Left colon (tissue), 2 donors: ENCODE data around the gene IL17RA. TPM values are rescaled to one million over a fixed set of nuclear protein-coding genes. Genes with fewer than 3 reads are reported as not detected.

Source experiments
- ATAC-seq: fragments of 200-7000 bp; cut with Tn5 transposase; one replicate; pipeline ENCODE4 v1.9.1; 2020; ENCODE audit warnings: mild to moderate bottlenecking, moderate library complexity
- DNase-seq, 2 donors: peaks; one replicate each; pipeline ENCODE4 v3.0.0-alpha.2; 2020
- intact Hi-C, 2 donors: fragments of 100-400 bp; cut with DNase I in 1 of 2; cut with micrococcal nuclease in 1 of 2; formaldehyde crosslinking; loops; one replicate each; pipeline versions ENCODE4 v1.11.2 to v1.14.0; 2022; cut with DNase I, micrococcal nuclease
- total RNA-seq, 2 donors: library from RNA; stranded (reverse); fragmentation: NEBNext Ultra II Directional; extraction: Animal tissue kit (Norgen Biotek cat#: 25700); gene quantifications; one replicate each; pipeline ENCODE4 v1.2.1, GENCODE V29; 2021
- donor health status: DM: no; HTN: no; CAD: no.
- donor health status: DM: yes; HTN: yes; CAD: no.

Gene IL17RA
- total RNA-seq, 2 donors from 2014 or later, result 15.7 to 18.5 TPM

DNA sequence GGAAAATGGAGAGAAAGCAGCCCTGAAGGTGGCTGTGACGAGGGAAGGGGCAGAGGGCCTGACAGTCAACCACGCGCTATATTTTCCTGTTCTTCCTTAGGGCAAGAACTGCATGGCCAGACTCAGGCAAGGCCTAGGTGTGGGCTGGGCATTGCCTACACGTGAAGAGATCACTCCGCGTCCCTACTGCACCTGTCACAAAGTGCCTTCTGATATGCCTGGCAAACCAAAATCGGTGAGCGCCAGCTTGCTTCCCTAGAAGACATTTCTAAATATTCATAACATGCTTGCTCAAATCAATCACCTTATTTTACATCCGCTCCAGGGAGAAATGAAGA lies 30.1 kb downstream of the IL17RA start:
- intact Hi-C loops, result no loop called here
- DNase-seq, result no peak
- no peak for ATAC-seq

DNA sequence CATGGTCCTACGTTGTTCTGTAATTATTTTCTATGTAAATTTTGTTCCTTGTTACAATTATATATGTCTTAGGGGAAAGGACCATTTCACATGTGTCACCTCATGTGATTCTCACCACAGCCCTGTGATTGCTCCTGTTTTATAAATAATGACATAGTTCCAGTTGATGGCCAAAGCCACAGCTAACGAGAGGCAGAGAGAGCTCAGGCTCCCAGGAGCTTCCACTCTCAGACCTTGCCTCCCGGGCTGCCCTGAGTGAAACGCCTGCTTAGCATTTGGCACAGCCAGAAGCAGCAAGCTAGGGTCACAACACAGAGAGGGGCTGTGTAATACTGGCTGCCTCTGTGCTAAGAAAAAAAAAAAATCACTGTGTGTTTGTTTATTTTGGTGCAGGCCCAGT lies 30.4 kb downstream of the IL17RA start:
- intact Hi-C loops, result no loop called here
- no peak for DNase-seq
- ATAC-seq, result no peak

DNA sequence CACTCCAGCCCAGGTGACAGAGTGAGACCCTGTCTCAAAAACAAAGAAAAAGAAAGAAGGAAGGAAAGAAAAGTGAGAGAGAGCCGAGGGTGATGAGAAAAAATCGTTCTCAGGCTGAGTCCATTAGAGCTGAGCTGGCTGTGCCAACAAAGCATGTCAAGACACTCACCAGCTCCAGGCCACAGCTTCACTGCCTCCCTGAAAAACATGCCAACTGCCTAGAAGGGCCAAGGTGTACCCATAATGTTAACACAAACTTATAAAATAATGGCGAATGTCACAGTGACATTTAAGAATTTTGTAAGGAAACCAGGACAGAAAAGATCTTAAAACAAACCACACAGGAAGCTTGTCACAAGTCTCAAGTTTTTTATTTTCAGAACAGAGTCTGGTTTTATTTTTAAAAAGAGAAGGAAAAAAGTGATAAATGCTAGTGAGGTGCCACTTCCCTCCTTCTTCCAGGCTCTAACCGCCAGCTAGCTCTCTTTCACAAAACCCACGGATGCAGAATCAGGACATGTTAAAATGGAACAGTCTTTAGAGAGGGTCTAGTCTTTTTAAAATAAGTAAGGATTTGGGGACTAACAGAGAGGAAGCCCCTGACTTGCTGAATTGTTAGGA lies 31.3 kb downstream of the IL17RA start:
- intact Hi-C loops, result no loop called here
- ATAC-seq, result no peak
- no peak for DNase-seq

DNA sequence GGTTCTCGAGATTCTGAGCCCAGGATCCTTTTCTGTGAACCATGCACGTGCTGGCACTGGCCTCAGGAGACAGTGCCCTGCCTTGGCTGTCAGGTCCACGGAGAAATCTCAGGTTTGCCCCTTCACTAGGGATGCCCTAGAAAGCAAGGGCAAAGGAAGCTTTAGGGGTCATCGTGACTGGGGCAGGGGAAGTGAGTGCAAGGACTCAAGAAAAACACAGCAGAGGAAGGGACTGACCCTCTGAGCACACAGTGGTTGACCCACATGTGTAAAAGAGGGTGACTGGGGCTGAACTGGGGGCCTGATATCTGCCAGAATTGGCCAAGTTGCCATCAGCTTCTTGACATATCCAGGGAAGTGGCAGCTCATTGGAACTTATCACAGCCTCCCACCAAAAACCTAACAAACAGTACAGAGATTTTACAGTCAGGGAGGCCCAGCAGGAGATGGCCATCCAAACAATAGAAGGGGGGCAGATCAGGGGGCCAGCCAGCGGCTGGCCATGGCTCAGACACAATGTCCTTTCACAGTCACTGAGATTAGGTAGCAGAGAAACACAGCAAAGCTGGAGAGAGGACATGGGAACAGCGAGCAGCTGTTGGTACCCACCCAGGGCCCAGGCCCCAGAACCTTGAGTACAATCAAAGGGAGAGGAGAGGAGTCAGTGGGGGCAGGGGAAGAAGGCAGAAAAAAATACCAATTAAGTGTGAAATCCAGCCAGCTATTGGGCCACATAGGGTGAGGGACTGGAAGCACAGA lies 32.0 kb downstream of the IL17RA start:
- intact Hi-C loops, result no loop called here
- ATAC-seq, result no peak
- no peak for DNase-seq

DNA sequence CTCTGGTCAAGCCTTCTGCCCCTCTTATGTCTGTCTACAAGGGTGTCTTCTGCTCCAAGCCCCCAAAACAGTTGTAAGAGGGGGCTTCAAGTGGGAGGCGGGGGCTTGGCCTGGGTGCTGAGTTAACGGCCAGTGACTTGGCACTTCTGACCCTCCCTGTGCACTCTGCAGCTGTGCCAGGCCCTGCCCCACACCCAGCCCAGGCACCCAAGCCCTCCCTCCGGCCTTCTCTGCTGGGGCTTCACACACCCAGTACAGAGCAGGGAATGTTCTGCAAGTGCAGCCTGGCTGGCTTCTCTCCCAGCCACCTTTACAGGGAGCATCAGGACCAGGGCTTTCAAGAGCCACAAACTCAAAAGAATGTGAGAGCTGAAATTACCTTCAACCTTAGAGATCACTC lies 32.6 kb downstream of the IL17RA start:
- no peak for DNase-seq
- ATAC-seq, result no peak
- intact Hi-C loops, result no loop called here

DNA sequence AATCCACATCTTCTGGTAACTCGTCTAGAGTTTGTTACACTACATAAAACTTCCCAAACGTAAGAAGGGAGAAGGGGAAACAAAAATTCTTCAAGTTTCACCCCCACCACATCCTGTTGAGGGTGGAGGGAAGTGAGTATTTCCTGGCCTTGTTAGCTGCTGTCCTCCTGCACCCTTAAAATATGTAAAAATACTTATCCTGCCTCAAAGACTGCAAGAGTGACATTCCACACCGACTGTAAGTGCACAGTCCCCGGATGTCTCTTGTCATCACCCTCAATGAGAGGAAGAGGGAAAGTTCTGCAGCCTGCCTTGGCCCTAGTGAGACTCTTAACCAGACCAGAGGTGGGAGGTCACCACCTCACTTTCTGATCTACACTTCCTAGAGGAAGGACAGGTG lies 33.1 kb downstream of the IL17RA start:
- no peak for ATAC-seq
- no peak for DNase-seq
- intact Hi-C loops, result no loop called here

DNA sequence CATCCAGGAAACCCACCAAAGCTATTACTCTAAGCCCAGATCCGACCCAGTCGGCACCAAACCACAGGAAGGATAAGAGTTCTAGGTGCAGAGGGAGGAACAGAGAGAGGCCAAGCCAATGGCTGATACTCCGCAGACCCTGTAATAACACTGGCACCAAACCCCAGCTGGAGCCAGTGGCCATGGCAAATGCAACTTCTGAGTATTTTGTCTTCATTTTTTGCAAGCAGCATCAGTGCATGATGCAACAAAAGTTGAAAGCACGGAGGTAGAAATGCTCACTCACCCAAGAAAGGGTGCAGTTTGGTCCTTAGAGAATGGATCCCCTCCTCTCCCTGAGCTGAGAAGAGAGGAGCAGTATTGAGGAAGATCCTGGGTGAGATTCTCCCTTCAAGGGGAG lies 33.5 kb downstream of the IL17RA start:
- intact Hi-C loops, result no loop called here

DNA sequence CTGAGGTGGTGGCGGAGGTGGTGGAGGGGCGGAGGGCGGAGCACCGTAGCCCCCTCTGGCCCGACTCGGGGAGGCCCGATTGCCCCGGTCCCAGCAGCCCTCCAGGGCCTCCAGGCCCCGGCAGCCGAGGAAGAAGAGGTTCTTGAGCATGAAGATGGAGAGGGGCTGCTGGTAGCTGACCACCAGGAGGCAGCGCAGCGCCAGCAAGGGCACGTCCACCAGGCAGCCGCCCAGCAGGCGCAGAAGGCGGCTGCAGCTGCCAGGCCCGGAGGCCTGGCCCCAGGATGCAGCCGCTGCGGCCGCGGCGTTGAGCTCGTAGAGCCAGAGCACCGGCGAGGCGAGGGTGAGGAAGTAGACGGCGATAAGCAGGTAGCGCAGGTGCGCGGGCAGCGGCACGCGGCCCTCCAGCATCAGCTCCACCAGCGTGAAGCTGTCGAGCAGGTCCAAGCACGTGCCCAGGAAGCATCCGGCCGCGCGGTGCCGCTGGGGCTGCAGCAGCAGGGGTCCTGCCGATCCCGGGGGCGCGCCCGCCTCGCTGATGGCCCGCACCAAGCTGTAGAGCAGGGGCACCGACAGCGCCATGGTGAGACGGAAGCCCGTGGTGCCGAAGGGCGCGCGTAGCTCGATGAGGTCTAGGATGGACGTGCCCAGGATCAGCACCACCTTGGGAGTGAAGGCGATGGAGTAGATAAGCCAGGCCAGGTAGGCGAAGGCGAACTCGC lies 34.8 kb downstream of the IL17RA start:
- DNase-seq, result peak in 1 of 2 donors; percentile 58
- peak; percentile 69 for ATAC-seq
- intact Hi-C loops, result no loop called here

More for the DNA sequence above, 33.5 kb downstream of the IL17RA start:
- DNase-seq, result no peak
- ATAC-seq, result no peak

DNA sequence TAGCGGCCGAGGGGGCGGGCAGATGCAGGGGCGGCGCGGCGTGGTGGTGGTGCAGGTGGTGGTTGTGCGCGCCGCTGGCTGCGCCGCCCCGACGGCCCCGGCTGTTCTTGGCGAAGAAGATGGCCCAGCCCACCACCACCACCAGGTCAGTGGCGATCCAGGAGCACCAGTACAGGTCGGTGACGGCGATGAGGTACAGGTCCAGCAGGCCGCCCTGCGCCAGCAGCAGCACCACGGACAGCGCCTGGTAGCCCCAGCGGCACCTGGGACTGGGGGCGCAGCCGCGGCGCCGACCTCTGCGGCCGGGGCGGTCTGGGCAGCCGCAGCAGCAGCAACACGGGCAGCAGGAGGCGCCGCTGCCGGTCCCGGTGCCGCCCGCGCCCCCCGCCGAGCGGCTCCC lies 35.5 kb downstream of the IL17RA start:
- peak; percentile 65 for ATAC-seq
- peak; percentile 34 to 67 for DNase-seq
- intact Hi-C loops, result no loop called here

DNA sequence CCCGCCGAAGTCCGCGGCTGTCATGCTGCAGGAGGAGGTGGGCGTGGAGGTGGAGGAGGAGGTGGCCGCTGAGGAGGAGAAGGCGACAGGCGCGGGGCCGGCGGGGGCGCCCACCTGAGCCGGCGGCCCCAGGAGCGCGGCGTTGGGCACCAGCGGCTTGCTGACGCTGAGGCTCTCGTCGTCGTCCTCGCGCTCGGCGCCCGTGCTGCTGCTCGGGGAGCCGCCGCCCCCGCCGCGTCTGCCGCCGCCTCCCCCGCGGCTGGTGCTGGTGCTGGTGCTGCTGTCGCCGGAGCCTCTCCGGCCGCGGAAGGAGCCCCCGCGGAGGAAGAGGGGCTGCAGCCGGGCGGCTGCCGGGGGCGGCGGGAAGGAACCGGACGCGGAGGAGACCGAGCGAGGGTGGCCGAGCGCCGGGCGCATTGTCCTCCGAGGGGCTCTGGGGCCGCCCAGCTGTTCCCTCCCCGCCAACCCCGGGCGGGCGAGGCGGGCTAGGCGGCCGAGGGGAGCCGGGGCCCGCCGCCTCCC lies 36.0 kb downstream of the IL17RA start:
- intact Hi-C loops, result no loop called here

DNA sequence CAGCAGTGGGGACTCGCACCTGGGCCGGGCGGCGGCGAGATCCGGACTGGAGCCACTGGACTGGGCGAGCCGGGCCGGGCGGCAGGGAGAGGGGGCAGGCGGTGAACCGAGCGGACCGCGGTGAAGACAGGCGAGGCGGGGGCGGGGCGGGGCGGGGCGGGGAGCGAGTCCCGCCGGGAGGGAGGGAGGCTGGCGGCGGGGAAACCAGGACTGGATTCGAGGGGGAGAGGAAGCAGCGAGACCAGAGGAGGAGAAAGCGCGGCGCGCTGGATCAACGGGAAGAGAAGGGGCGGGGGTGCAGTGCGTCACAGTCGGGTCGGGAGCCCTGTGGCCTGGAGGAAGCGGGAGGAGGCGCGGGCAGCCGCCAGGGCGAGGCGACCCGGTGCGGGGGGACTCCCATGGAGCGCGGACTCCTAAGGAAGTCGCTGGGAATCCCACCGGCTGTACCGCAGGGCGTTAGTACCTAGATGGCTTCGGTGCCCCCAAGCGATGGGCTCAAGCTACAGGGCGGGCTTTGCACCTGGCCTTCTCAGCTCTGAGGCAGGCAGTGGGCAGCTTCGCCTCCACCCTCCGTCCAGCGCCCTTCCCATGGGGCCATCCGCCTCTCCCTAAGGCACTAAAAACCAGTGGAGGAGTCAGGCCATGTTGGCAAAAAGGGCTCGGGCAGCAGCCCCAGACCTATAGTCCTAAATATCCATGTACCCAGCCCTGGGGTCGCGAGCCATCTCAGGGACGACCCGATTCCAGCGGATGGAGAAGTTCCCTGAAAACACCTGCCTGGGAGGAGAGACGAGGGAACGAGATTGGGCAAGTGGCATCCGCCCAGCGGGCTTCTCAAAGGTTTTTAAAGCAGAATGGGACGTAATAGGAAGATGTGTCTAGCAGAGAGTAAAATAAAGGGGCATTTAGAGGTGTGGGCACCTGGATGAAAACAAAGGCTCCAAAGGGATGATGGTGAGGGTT lies 36.7 kb downstream of the IL17RA start, which contains the start of gene TMEM121B:
Gene TMEM121B (minus strand): TSS at position 128 of the 963 bp plus-strand sequence. CDS start 233 bp downstream, outside the sequence.
- intact Hi-C loops, result no loop called here
- peak; percentile 57 for ATAC-seq

More for the DNA sequence above, 36.0 kb downstream of the IL17RA start:
- no peak for DNase-seq
- ATAC-seq, result peak; percentile 8

DNA sequence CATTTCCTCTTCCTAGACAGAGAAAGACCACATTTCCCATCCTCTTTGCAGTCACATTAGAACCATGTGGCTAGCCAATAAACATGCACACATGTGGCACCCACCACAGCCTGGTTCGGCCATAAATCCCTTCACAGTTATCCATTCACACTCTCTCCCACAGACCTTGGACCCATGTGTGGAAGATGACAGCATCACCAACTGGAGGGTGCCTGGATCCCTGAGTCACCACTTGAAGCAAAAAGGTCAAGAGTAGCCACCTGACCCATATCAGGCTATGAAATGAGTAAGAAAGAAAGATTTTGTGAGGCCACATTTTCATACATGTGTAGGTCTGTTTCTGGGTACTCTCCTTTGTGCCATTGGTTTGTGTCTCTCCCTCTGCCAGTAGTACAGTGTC lies 45.4 kb downstream of the IL17RA start:
- ATAC-seq (no peak), DNase-seq (no peak)
- intact Hi-C loops, result loop anchor here in 1 of 2 donors (10.0 kb wide), 1 partner anchor 75 kb away; no protein-coding TSS in a partner anchor

More for the DNA sequence above, 36.7 kb downstream of the IL17RA start, which contains the start of gene TMEM121B:
- peak; percentile 42 to 56 for DNase-seq

DNA sequence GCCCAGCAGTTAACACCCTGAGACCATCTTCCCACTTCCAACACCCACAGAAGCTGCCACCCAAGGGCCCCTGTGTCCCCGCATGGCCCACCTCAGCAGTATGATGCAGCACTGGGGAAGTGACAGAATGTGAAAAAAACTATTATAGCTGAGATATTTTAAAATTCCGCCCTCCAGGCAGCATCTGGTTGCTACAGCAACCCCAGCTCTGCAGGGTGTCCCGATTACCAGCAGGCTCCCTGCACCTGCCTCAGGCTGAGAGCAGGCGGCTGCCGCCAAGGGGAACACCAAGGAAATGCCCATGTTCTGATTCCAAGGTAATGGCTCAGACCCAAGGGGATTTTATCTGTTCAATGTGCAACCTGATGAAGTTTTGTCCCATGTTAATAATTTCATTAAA lies 46.9 kb downstream of the IL17RA start:
- DNase-seq (no peak), ATAC-seq (no peak)
- intact Hi-C loops, result loop anchor here in 1 of 2 donors (10.0 kb wide), 1 partner anchor 73 kb away; no protein-coding TSS in a partner anchor

DNA sequence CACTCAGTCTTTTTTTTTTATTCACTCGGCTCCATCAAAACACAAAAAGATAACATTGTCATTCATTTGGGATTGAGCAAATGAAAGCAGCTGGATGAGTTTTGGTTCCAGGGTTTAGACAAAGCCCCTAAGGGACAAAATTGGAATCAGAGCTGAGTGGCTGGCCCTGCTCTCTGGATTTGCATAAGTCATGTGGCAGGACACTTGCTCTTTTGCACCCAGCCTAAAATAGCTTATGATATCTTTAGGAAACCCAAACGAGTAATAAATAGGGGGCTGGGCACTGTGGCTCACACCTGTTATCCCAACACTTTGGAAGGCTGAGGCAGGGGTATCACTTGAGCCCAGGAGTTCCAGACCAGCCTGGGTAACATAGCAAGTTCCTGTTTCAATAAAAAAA lies 47.3 kb downstream of the IL17RA start:
- ATAC-seq (no peak), DNase-seq (no peak)
- intact Hi-C loops, result loop anchor here in 1 of 2 donors (10.0 kb wide), 1 partner anchor 73 kb away; no protein-coding TSS in a partner anchor

DNA sequence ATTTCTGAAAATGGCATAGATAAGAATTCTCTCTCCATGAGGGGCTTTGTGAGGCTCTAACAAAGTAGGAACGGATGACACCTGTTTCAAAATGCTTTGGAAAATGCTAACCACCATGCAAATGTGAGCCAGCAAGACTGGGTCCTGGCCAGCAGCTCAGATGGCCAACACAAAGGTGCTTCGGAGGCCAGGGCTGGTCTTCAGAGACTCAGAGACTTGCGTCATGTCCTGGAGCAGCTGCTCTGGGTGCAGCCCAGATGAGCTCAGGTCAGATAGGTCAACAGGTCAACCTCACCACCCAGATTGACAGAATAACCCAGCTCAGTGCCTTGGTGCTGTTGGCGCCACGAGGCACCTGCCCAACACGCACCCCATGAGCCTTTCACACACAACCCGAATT lies 48.3 kb downstream of the IL17RA start:
- DNase-seq (peak in 1 of 2 donors; percentile 10), ATAC-seq (no peak)
- intact Hi-C loops, result loop anchor here in 1 of 2 donors (10.0 kb wide), 1 partner anchor 72 kb away; no protein-coding TSS in a partner anchor

DNA sequence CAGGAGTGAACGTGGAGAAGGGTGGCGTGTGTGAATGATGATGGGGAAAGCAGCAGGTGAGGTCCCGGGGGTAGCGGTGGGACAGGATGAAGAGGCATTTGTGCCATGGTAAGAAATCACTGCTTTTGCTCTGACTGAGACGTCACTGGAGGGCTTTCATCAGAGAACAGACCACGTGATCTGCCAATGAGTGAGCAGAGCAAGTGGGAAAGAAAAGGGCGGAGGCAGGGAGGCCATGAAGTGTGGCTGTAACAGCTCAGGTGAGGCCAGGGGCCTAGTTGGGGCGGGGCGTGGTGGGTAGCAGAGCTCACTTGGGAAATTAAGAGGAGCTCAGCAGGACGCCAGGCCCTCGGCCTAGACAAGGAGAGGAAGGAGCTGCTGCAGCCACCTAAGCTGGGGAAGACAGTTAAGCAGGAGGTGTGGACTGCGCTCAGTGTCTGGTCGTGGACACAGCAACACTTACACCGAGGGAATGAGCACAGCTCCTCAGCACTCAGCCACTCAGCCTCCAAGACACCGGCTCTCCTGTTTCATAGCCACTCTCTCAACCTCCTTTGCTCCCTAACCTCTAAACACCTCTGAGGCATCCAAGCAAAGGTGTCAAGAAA lies 50.5 kb downstream of the IL17RA start:
- DNase-seq (peak in 1 of 2 donors; percentile 14), ATAC-seq (no peak)
- intact Hi-C loops, result loop anchor here in 1 of 2 donors (10.0 kb wide), 1 partner anchor 70 kb away; no protein-coding TSS in a partner anchor

DNA sequence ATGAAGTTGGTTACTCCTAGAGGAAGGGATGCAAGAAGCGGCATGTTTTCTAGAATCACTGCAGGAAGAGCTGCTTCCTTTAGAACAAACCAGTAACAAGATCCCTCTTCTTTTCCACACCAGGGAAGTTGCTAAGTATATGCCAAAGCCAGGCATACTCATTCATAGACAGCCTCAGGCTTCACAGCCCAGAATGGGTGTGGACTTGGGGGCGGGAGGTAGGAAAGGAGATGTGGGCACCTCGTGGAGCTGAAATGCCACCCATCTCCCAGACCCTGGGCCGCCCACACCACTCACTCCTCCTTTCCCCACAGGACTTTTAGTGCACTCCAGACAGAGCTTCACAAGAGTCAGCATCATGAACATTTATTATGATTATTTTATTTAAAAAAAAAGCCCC lies 52.4 kb downstream of the IL17RA start:
- ATAC-seq (no peak), DNase-seq (no peak)
- intact Hi-C loops, result loop anchor here in 1 of 2 donors (10.0 kb wide), 1 partner anchor 68 kb away; no protein-coding TSS in a partner anchor
